ENCODE results near the gene WWOX.

WWOX gene

GRCh38 chr16:78794581-78795250 is 695.3 kb downstream of the WWOX start:
- Histone ChIP-seq H3K27me3 (replicated peaks; ENCODE audit: control insufficient read depth, insufficient read depth, low read length, poor library complexity, severe bottlenecking) (no peaks in the 10 kb centered on the region), H3K4me3 (ENCODE audit: insufficient read depth, low read depth, low read length, poor library complexity, severe bottlenecking) (no peak overlapping the region), H3K27ac (ENCODE audit: insufficient read depth, low read length, poor library complexity, severe bottlenecking) (no peak overlapping the region), H3K4me1 (ENCODE audit: control insufficient read depth, insufficient read depth, low read length, poor library complexity, severe bottlenecking) (no peaks in the 10 kb centered on the region), H3K9me3 (ENCODE audit: control insufficient read depth, low read length) (no peaks in the 10 kb centered on the region), H3K36me3 (ENCODE audit: control insufficient read depth, insufficient read depth, low read length) (no peaks in the 10 kb centered on the region)
- DNase-seq: no peak

DNA sequence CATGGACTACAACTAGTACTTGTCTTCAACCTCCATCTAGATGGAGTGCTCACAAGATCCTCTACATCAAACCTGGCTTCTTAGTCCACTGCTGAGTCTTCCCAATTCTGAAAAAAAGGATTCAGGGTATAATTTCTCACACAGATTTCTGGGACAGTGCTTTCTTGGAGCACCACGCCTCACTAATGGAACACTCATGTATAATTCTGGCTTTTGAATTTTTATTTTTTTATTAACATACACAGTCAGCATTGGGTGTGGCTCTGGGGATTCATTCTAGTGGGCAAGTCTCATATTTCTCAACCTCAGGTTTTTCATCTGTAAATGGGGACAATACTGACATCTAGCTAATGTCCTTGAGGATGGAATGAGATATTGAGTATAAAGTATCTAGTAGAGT is 696.0 kb downstream of the WWOX start:
- Histone ChIP-seq H3K4me1 (ENCODE audit: control insufficient read depth, insufficient read depth, low read length, poor library complexity, severe bottlenecking) (no peaks in the 10 kb centered on the region), H3K36me3 (ENCODE audit: control insufficient read depth, insufficient read depth, low read length) (no peaks in the 10 kb centered on the region), H3K4me3 (ENCODE audit: insufficient read depth, low read depth, low read length, poor library complexity, severe bottlenecking) (no peak overlapping the region), H3K9me3 (ENCODE audit: control insufficient read depth, low read length) (no peaks in the 10 kb centered on the region), H3K27me3 (replicated peaks; ENCODE audit: control insufficient read depth, insufficient read depth, low read length, poor library complexity, severe bottlenecking) (no peaks in the 10 kb centered on the region), H3K27ac (ENCODE audit: insufficient read depth, low read length, poor library complexity, severe bottlenecking) (no peak overlapping the region)
- DNase-seq: no peak

GRCh38 chr16:78796221-78796866 is 696.9 kb downstream of the WWOX start:
- Histone ChIP-seq H3K4me1 (ENCODE audit: control insufficient read depth, insufficient read depth, low read length, poor library complexity, severe bottlenecking) (no peaks in the 10 kb centered on the region), H3K36me3 (ENCODE audit: control insufficient read depth, insufficient read depth, low read length) (no peaks in the 10 kb centered on the region), H3K27me3 (replicated peaks; ENCODE audit: control insufficient read depth, insufficient read depth, low read length, poor library complexity, severe bottlenecking) (no peaks in the 10 kb centered on the region), H3K9me3 (ENCODE audit: control insufficient read depth, low read length) (no peaks in the 10 kb centered on the region), H3K4me3 (ENCODE audit: insufficient read depth, low read depth, low read length, poor library complexity, severe bottlenecking) (no peak overlapping the region), H3K27ac (ENCODE audit: insufficient read depth, low read length, poor library complexity, severe bottlenecking) (no peak overlapping the region)
- peak in 1 of 3 donors; percentile 10 for DNase-seq

DNA sequence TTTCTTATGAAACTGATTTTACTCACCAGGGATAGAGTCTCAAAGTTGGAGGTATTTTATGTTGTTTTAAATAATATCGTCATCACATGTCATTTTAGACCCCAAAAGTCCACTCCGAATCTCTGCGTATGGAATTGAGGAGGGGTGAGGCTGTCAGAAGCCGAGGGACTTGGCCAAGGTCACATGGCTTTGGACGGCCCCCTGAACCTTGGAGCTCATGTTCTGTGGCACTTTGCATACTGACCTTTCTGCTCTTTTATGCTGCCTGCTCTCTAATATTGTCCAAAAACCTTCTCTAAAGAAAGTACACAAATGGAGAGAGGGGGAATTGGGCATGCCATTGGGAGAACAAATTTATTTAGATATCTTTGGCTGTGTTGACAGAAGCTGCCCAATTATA is 700.0 kb downstream of the WWOX start:
- H3K4me3 ChIP-seq (ENCODE audit: insufficient read depth, low read depth, low read length, poor library complexity, severe bottlenecking): no peak overlapping the region
- H3K36me3 ChIP-seq (ENCODE audit: control insufficient read depth, insufficient read depth, low read length): no peaks in the 10 kb centered on the region
- H3K4me1 ChIP-seq (ENCODE audit: control insufficient read depth, insufficient read depth, low read length, poor library complexity, severe bottlenecking): no peaks in the 10 kb centered on the region
- H3K27ac ChIP-seq (ENCODE audit: insufficient read depth, low read length, poor library complexity, severe bottlenecking): no peak overlapping the region
- no peaks in the 10 kb centered on the region for H3K27me3 ChIP-seq (replicated peaks; ENCODE audit: control insufficient read depth, insufficient read depth, low read length, poor library complexity, severe bottlenecking)
- DNase-seq: no peak
- no peaks in the 10 kb centered on the region for H3K9me3 ChIP-seq (ENCODE audit: control insufficient read depth, low read length)

DNA sequence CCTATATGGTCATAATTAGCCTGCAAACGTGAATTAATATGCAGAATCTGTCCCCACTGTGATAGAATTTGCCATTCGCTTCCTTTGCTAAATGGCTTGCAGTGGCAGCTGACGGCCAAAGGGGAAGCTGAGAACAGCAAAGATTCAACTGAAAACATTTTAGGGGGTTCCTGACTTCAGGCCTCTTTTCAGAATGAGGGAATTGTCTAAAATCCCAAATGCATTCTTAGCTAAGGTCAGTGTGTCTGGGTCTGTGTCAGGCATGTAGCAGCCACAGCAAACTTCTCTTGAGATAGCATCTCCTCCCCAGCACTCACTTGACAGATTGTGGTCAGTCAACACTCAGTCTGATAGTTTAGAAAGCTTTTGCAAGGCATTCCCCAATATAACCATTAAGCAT is 701.1 kb downstream of the WWOX start:
- H3K27ac ChIP-seq (ENCODE audit: insufficient read depth, low read length, poor library complexity, severe bottlenecking): no peak overlapping the region
- no peaks in the 10 kb centered on the region for H3K27me3 ChIP-seq (replicated peaks; ENCODE audit: control insufficient read depth, insufficient read depth, low read length, poor library complexity, severe bottlenecking)
- H3K4me1 ChIP-seq (ENCODE audit: control insufficient read depth, insufficient read depth, low read length, poor library complexity, severe bottlenecking): no peaks in the 10 kb centered on the region
- no peaks in the 10 kb centered on the region for H3K9me3 ChIP-seq (ENCODE audit: control insufficient read depth, low read length)
- no peaks in the 10 kb centered on the region for H3K36me3 ChIP-seq (ENCODE audit: control insufficient read depth, insufficient read depth, low read length)
- no peak for DNase-seq
- H3K4me3 ChIP-seq (ENCODE audit: insufficient read depth, low read depth, low read length, poor library complexity, severe bottlenecking): no peak overlapping the region

DNA sequence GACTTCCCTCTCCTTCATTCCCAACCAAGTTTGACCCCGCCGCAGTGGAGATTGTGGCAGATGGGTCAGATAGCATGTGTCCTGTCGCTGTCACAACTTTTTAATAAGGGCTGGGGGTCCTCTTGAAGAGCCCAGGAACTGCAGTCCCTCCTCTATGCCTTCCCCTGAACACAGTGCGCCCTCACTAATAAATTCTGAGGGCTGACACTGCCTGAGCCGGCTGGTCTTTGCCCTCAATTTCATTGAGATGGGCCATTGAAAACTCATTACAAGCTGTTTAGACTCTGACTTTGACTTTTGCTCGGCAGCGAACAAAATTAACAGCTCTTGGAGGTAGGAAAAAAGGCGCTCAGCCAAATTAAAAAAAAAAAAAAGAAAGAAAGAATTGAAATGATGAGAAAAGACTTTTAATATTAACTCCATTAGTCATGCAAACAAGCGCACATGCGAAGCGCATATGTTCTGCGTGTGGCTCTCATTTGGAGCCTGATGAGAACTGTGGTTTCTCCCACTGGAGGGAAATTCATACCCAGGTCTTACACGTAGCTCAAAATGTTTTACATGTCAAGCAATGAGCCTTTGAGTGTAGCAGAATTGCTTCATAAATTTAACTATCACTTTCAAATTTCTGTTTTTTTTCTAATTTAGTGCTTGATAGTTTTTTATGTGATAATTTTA is 704.7 kb downstream of the WWOX start:
- H3K4me3 ChIP-seq (ENCODE audit: insufficient read depth, low read depth, low read length, poor library complexity, severe bottlenecking): no peak overlapping the region
- no peaks in the 10 kb centered on the region for H3K4me1 ChIP-seq (ENCODE audit: control insufficient read depth, insufficient read depth, low read length, poor library complexity, severe bottlenecking)
- no peak for DNase-seq
- H3K9me3 ChIP-seq (ENCODE audit: control insufficient read depth, low read length): peaks cover 6% of the 10 kb centered on the region
- no peak overlapping the region for H3K27ac ChIP-seq (ENCODE audit: insufficient read depth, low read length, poor library complexity, severe bottlenecking)
- H3K27me3 ChIP-seq (replicated peaks; ENCODE audit: control insufficient read depth, insufficient read depth, low read length, poor library complexity, severe bottlenecking): no peaks in the 10 kb centered on the region
- no peaks in the 10 kb centered on the region for H3K36me3 ChIP-seq (ENCODE audit: control insufficient read depth, insufficient read depth, low read length)

- no peak overlapping the region for H3K4me3 ChIP-seq (ENCODE audit: insufficient read depth, low read depth, low read length, poor library complexity, severe bottlenecking)
- DNase-seq: no peak
- no peaks in the 10 kb centered on the region for H3K4me1 ChIP-seq (ENCODE audit: control insufficient read depth, insufficient read depth, low read length, poor library complexity, severe bottlenecking)
- no peaks in the 10 kb centered on the region for H3K36me3 ChIP-seq (ENCODE audit: control insufficient read depth, insufficient read depth, low read length)
- H3K27ac ChIP-seq (ENCODE audit: insufficient read depth, low read length, poor library complexity, severe bottlenecking): no peak overlapping the region
- peaks cover 6% of the 10 kb centered on the region for H3K9me3 ChIP-seq (ENCODE audit: control insufficient read depth, low read length)
- H3K27me3 ChIP-seq (replicated peaks; ENCODE audit: control insufficient read depth, insufficient read depth, low read length, poor library complexity, severe bottlenecking): no peaks in the 10 kb centered on the region
These were observed 706.1 kb downstream of the WWOX start for GRCh38 chr16:78805556-78805955.

DNA sequence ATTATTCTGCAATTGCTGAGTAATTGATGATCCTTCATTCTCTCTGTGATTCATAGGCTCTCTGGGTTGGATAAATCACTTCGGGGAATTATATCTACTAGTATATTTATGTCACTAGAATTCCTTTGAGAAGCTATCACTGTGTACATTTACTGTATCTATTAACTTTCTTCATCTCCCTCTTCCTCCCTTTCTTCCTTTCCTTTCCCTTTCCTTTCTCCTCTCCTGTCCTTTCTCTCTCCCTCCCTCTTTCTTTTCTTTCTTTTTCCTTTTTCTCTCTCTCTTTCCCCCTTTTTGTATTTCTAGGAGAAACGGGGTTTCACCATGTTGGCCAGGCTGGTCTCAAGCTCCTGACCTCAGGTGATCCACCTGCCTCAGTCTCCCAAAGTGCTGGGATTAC is 711.8 kb downstream of the WWOX start:
- H3K9me3 ChIP-seq (ENCODE audit: control insufficient read depth, low read length): peaks cover 5% of the 10 kb centered on the region
- H3K4me3 ChIP-seq (ENCODE audit: insufficient read depth, low read depth, low read length, poor library complexity, severe bottlenecking): no peak overlapping the region
- H3K27me3 ChIP-seq (replicated peaks; ENCODE audit: control insufficient read depth, insufficient read depth, low read length, poor library complexity, severe bottlenecking): no peaks in the 10 kb centered on the region
- H3K36me3 ChIP-seq (ENCODE audit: control insufficient read depth, insufficient read depth, low read length): no peaks in the 10 kb centered on the region
- DNase-seq: no peak
- H3K27ac ChIP-seq (ENCODE audit: insufficient read depth, low read length, poor library complexity, severe bottlenecking): no peak overlapping the region
- no peaks in the 10 kb centered on the region for H3K4me1 ChIP-seq (ENCODE audit: control insufficient read depth, insufficient read depth, low read length, poor library complexity, severe bottlenecking)

DNA sequence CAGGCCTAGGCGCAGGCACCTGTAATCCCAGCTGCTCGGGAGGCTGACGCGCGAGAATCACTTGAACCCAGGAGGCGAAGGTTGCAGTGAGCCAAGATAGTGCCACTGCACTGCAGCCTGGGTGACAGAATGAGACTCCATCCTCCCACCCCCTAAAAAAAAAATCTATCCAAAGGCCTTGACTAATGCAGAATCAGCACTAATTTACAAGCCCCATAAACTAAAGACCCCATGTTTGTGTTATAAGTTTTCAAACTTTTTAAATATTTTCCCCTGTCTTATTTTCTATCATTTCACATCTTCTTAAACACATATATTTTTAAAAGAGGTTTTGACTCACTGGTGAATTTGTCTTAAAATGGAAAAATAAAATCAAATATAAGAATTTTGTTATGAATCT is 713.1 kb downstream of the WWOX start:
- Histone ChIP-seq H3K27ac (ENCODE audit: insufficient read depth, low read length, poor library complexity, severe bottlenecking) (no peak overlapping the region), H3K36me3 (ENCODE audit: control insufficient read depth, insufficient read depth, low read length) (no peaks in the 10 kb centered on the region), H3K27me3 (replicated peaks; ENCODE audit: control insufficient read depth, insufficient read depth, low read length, poor library complexity, severe bottlenecking) (no peaks in the 10 kb centered on the region), H3K4me1 (ENCODE audit: control insufficient read depth, insufficient read depth, low read length, poor library complexity, severe bottlenecking) (no peaks in the 10 kb centered on the region), H3K9me3 (ENCODE audit: control insufficient read depth, low read length) (no peaks in the 10 kb centered on the region), H3K4me3 (ENCODE audit: insufficient read depth, low read depth, low read length, poor library complexity, severe bottlenecking) (no peak overlapping the region)
- no peak for DNase-seq

DNA sequence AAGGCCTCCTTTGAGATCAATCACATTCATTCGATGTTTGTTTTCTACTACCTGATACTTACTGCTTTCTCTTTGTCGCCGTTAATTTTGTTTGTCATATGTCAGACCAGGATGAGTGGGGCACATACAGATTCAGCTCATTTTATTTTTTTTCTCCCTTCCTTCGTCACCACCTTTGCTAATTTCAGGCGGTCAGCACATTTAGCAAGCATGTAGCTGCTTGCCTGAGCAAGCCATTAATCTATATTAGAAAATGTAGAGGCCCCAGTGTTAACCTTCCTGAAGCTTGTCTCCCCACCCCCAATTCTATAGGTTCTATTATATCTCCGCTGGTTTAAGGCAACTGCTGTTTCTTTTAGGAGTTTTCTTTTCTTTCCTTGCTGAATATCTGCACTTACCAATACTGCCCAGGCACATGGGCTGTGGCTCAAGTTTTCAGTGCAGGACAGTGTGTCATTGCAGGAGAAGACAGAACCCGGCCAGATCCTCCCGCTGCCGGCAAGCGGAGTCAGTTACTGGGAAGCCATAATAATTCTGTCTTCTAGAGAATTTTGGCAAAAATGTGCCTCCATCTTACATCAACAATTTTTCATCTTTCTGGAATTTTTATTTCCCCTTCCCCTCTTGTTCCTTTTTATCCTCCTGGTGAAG is 714.3 kb downstream of the WWOX start:
- Histone ChIP-seq H3K9me3 (ENCODE audit: control insufficient read depth, low read length) (no peaks in the 10 kb centered on the region), H3K36me3 (ENCODE audit: control insufficient read depth, insufficient read depth, low read length) (no peaks in the 10 kb centered on the region), H3K4me1 (ENCODE audit: control insufficient read depth, insufficient read depth, low read length, poor library complexity, severe bottlenecking) (no peaks in the 10 kb centered on the region), H3K27me3 (replicated peaks; ENCODE audit: control insufficient read depth, insufficient read depth, low read length, poor library complexity, severe bottlenecking) (no peaks in the 10 kb centered on the region), H3K4me3 (ENCODE audit: insufficient read depth, low read depth, low read length, poor library complexity, severe bottlenecking) (no peak overlapping the region), H3K27ac (ENCODE audit: insufficient read depth, low read length, poor library complexity, severe bottlenecking) (no peak overlapping the region)
- DNase-seq: no peak
